H1 (cell line): ENCODE measurements around the gene OR14A2. TPM values are rescaled to one million over a fixed set of nuclear protein-coding genes. Genes with fewer than 3 reads are reported as not detected.

Experiments
- CTCF ChIA-PET: fragments of 300-600 bp; sonication (Branson Sonifier 250); formaldehyde crosslinking; loops from one replicate; lab custom pipeline; 2021; ENCODE audit not compliant: partially characterized antibody; lab: Charles Lee
- POLR2A ChIA-PET: fragments of 300-600 bp; sonication (Branson Sonifier 250); formaldehyde crosslinking; loops from one replicate; lab custom pipeline; 2021; ENCODE audit warnings: inconsistent platforms; ENCODE audit not compliant: partially characterized antibody; lab: Charles Lee
- DNase-seq, 2 experiments: peaks; one replicate each; pipeline versions ENCODE4 v3.0.0 to v3.0.0-alpha.2; 2010 to 2022; ENCODE audit warnings: low spot score in 2 of 2, low read depth in 1 of 2, mixed read lengths in 1 of 2
- FAIRE-seq: peaks from 2 replicates; lab custom pipeline; 2011; peaks lifted over from hg19 to GRCh38; lab: Jason Lieb, UNC
- H2AFZ ChIP-seq: 2 replicates; pipeline ENCODE4 v1.8.1; 2012; ENCODE audit warnings: low read length, inconsistent platforms
- H2AK5ac ChIP-seq: 2 replicates; pipeline ENCODE4 v1.6.1; 2013; ENCODE audit warnings: low read depth, low read length
- H2BK120ac ChIP-seq: replicated peaks from 2 replicates; pipeline ENCODE3; 2013; ENCODE audit warnings: low read depth, low read length, inconsistent platforms
- H2BK12ac ChIP-seq: 2 replicates; pipeline ENCODE4 v1.6.1; 2013; ENCODE audit warnings: low read depth, low read length
- H2BK15ac ChIP-seq: 2 replicates; pipeline ENCODE4 v1.6.1; 2013; ENCODE audit warnings: low read length
- H2BK20ac ChIP-seq: 2 replicates; pipeline ENCODE4 v1.6.1; 2013; ENCODE audit warnings: low read length
- H2BK5ac ChIP-seq: 2 replicates; pipeline ENCODE4 v1.6.1; 2013; ENCODE audit warnings: low read depth, low read length
- H3K14ac ChIP-seq: 2 replicates; pipeline ENCODE4 v1.6.1; 2013; ENCODE audit warnings: inconsistent platforms; ENCODE audit not compliant: insufficient read length
- H3K18ac ChIP-seq: 2 replicates; pipeline ENCODE4 v1.6.1; 2013; ENCODE audit warnings: low read length; ENCODE audit errors: extremely low read depth
- H3K23ac ChIP-seq: 2 replicates; pipeline ENCODE4 v1.6.1; 2013; ENCODE audit warnings: inconsistent platforms; ENCODE audit not compliant: insufficient read length
- H3K23me2 ChIP-seq: 2 replicates; pipeline ENCODE4 v1.6.1; 2013; ENCODE audit warnings: low read depth, low read length
- H3K27ac ChIP-seq: 2 replicates; pipeline ENCODE4 v1.6.1; 2011; ENCODE audit warnings: low read depth, low read length, inconsistent platforms
- H3K27me3 ChIP-seq, 4 experiments: replicated peaks in 1 of 4; 1 replicate in 1 of 4; 2 replicates in 3 of 4; pipeline versions ENCODE4 v1.6.1 to v1.8.1; 2011 to 2013; ENCODE audit warnings: low read length in 3 of 4, mild to moderate bottlenecking in 3 of 4, inconsistent platforms in 2 of 4, mixed read lengths in 2 of 4, moderate library complexity in 1 of 4; ENCODE audit not compliant: control insufficient read depth in 3 of 4, insufficient read depth in 3 of 4; ENCODE audit errors: extremely low read depth in 1 of 4
- H3K36me3 ChIP-seq, 4 experiments: 2 replicates each; pipeline versions ENCODE4 v1.6.1 to v1.8.1; 2011 to 2013; ENCODE audit warnings: mild to moderate bottlenecking in 4 of 4, low read length in 3 of 4, moderate library complexity in 2 of 4, control low read depth in 1 of 4, inconsistent platforms in 1 of 4; ENCODE audit not compliant: insufficient read depth in 4 of 4, control insufficient read depth in 2 of 4
- H3K4ac ChIP-seq: replicated peaks from 2 replicates; pipeline ENCODE3; 2013; ENCODE audit warnings: low read length, low read depth, mixed read lengths, inconsistent platforms; ENCODE audit not compliant: insufficient read length
- H3K4me1 ChIP-seq, 4 experiments: replicated peaks in 1 of 4; 1 replicate in 1 of 4; 2 replicates in 3 of 4; pipeline versions ENCODE4 v1.6.1 to v1.8.1; 2011 to 2013; ENCODE audit warnings: low read length in 3 of 4, inconsistent platforms in 2 of 4, mixed read lengths in 1 of 4; ENCODE audit not compliant: insufficient read depth in 4 of 4, control insufficient read depth in 3 of 4
- H3K4me2 ChIP-seq, 2 experiments: 2 replicates each; pipeline versions ENCODE4 v1.6.1 to v1.8.1; 2011 to 2013; ENCODE audit warnings: low read depth in 2 of 2, low read length in 2 of 2, control low read depth in 1 of 2, inconsistent platforms in 1 of 2, mild to moderate bottlenecking in 1 of 2; ENCODE audit not compliant: insufficient read depth in 1 of 2
- H3K4me3 ChIP-seq, 4 experiments: fragments of 200-600, 300-600 bp in 1 of 4; sonication (generic), shearing (Covaris generic), sonication (Bioruptor Twin) in 1 of 4; 2 replicates each; pipeline versions ENCODE4 v1.5.1 to v1.8.1; 2011 to 2016; ENCODE audit warnings: low read length in 4 of 4, low read depth in 3 of 4, control low read depth in 2 of 4, inconsistent platforms in 2 of 4, mild to moderate bottlenecking in 2 of 4, mixed read lengths in 1 of 4, moderate library complexity in 1 of 4; ENCODE audit not compliant: insufficient read depth in 2 of 4; ENCODE audit errors: extremely low read depth in 1 of 4
- H3K56ac ChIP-seq: replicated peaks from 2 replicates; pipeline ENCODE3; 2013; ENCODE audit warnings: low read depth, mild to moderate bottlenecking, mixed read lengths, low read length, inconsistent platforms; ENCODE audit not compliant: insufficient read length
- H3K79me1 ChIP-seq: 2 replicates; pipeline ENCODE4 v1.6.1; 2013; ENCODE audit warnings: low read depth, low read length, control low read depth
- H3K79me2 ChIP-seq, 2 experiments: 2 replicates each; pipeline versions ENCODE4 v1.6.1 to v1.8.1; 2012 to 2013; ENCODE audit warnings: low read length in 2 of 2, mild to moderate bottlenecking in 2 of 2, inconsistent platforms in 1 of 2; ENCODE audit not compliant: insufficient read depth in 2 of 2, control insufficient read depth in 1 of 2
- H3K9ac ChIP-seq, 4 experiments: replicated peaks in 1 of 4; 1 replicate in 1 of 4; 2 replicates in 3 of 4; pipeline versions ENCODE4 v1.6.1 to v1.8.1; 2011 to 2013; ENCODE audit warnings: low read depth in 3 of 4, low read length in 3 of 4, control low read depth in 2 of 4, mild to moderate bottlenecking in 2 of 4, moderate library complexity in 2 of 4, inconsistent platforms in 1 of 4; ENCODE audit errors: extremely low read depth in 1 of 4
- H3K9me3 ChIP-seq, 2 experiments: 2 replicates each; pipeline versions ENCODE4 v1.6.1 to v1.8.1; 2012 to 2013; ENCODE audit warnings: mild to moderate bottlenecking in 2 of 2, moderate library complexity in 2 of 2, control low read depth in 1 of 2, inconsistent platforms in 1 of 2, low read depth in 1 of 2, low read length in 1 of 2, mixed read lengths in 1 of 2; ENCODE audit not compliant: insufficient read depth in 2 of 2
- H4K20me1 ChIP-seq, 2 experiments: replicated peaks in 1 of 2; 2 replicates each; pipeline versions ENCODE3 to v1.8.1; 2011 to 2013; ENCODE audit warnings: inconsistent platforms in 2 of 2, low read length in 2 of 2, mild to moderate bottlenecking in 1 of 2; ENCODE audit not compliant: insufficient read depth in 2 of 2, control insufficient read depth in 1 of 2
- H4K5ac ChIP-seq: 2 replicates; pipeline ENCODE4 v1.6.1; 2013; ENCODE audit warnings: low read length, low read depth, mixed read lengths, inconsistent platforms; ENCODE audit not compliant: insufficient read length
- H4K8ac ChIP-seq: 2 replicates; pipeline ENCODE4 v1.8.0; 2013; ENCODE audit warnings: mild to moderate bottlenecking, moderate library complexity, low read length, inconsistent platforms; ENCODE audit not compliant: insufficient read depth; ENCODE audit errors: extremely low read depth
- H4K91ac ChIP-seq: replicated peaks from 2 replicates; pipeline ENCODE3; 2013; ENCODE audit warnings: low read length, mixed read lengths, inconsistent platforms; ENCODE audit not compliant: insufficient read length
- CBX5 ChIP-seq: fragments of 300-800, 300-1000 bp; sonication (generic); IDR thresholded peaks from 2 replicates; pipeline ENCODE4 v1.7.1; 2016; ENCODE audit warnings: antibody characterized with exemption, low read length, low read depth
- CEBPB ChIP-seq: IDR thresholded peaks from 2 replicates; pipeline ENCODE4 v1.6.1; 2012; ENCODE audit warnings: low read depth, low read length
- EP300 ChIP-seq, 2 experiments: IDR thresholded peaks; 1 replicate in 1 of 2; 2 replicates in 1 of 2; pipeline ENCODE4 v1.6.1; 2011 to 2012; ENCODE audit warnings: low read depth in 2 of 2, low read length in 2 of 2, mild to moderate bottlenecking in 2 of 2, borderline replicate concordance in 1 of 2, inconsistent platforms in 1 of 2, moderate library complexity in 1 of 2
- WGBS, 2 experiments: shearing (Covaris generic) in 1 of 2; methylation state at CpG; one replicate each; pipeline versions ENCODE4 v1.1.6 to v1.1.7; 2013 to 2015; ENCODE audit warnings: low lambda C conversion rate in 2 of 2, mixed read lengths in 2 of 2, inconsistent platforms in 1 of 2, low coverage in 1 of 2, missing lambda C conversion rate in 1 of 2; ENCODE audit not compliant: insufficient replicate concordance in 2 of 2, insufficient coverage in 1 of 2, insufficient read length in 1 of 2; ENCODE audit errors: extremely low coverage in 1 of 2, missing lambda C conversion rate in 1 of 2; 5-methylcytosine and 5-hydroxymethylcytosine counted together
- polyA plus RNA-seq, 7 experiments: library from polyadenylated mRNA; depleted of rRNA in 3 of 7; stranded (reverse) in 5 of 7; unstranded in 2 of 7; fragments of >200 nt in 5 of 7; fragments of 200-250 nt in 2 of 7; gene quantifications; 1 replicate in 5 of 7; 2 replicates in 1 of 7; 4 replicates in 1 of 7; pipeline versions ENCODE4 v1.2.1 to v1.2.3, GENCODE V29; 2011 to 2013; ENCODE audit warnings: missing spikeins in 2 of 7, mixed read lengths in 2 of 7
- total RNA-seq: library from RNA; stranded (reverse); fragmentation: NEBNext Ultra II Directional; extraction: Animal tissue kit (Norgen Biotek cat#: 25700); gene quantifications from 2 replicates; pipeline ENCODE4 v1.2.1, GENCODE V29; 2021

OR14A2 gene
- total and polyA plus RNA-seq, 2 of the 8 experiments (the other 6 are each of a cell fraction or from before 2014, with no cell fraction given) = not detected

DNA sequence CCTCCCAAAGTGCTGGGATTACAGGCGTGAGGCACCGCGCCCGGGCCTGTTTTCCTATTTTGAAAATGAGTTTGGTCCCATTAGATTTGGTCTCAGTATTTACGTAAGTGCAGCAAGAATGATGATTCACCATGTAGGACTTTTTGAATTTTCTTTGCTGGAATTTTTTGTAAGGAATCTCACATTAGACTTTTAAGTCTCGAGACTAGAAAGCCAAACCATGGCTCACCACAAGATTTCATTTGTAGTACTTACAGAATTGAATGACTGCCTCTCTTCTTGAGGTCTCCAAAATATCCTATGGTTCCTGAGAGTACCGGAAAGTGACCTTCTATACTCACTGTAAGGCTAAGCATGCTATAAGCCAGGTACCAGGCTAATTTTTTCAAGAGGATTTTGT lies 325 bp downstream of the OR14A2 start:
- WGBS, 2 experiments = 92% methylated on average over 7 of the region's 7 CpGs; no CpG with 5 or more reads in 1 of the 2 experiments
- no peak overlapping the region for H2BK12ac ChIP-seq
- no peak overlapping the region for H2AK5ac ChIP-seq
- FAIRE-seq (no peak), DNase-seq (no peak)
- H3K36me3 ChIP-seq = no peaks in the 10 kb centered on the region
- no peak overlapping the region for H2BK20ac ChIP-seq
- H3K18ac ChIP-seq = no peak overlapping the region
- H3K27me3 ChIP-seq = no peaks in the 10 kb centered on the region
- no peak overlapping the region for H4K91ac ChIP-seq
- H3K9me3 ChIP-seq = peaks cover 53 to 62% of the 10 kb centered on the region in 2 experiments
- H3K23me2 ChIP-seq = no peaks in the 10 kb centered on the region
- H2AFZ ChIP-seq = no peak overlapping the region
- H3K79me1 ChIP-seq = no peaks in the 10 kb centered on the region
- no peak overlapping the region for H4K5ac ChIP-seq
- no peaks in the 10 kb centered on the region for H4K20me1 ChIP-seq
- H3K14ac ChIP-seq = no peak overlapping the region
- TF ChIP-seq CEBPB (no peak), CBX5 (no peak), EP300 (IDR thresholded peaks at IDR 0.05; ENCODE audit: borderline replicate concordance in 1 of 2, low read depth in 2 of 2, low read length in 2 of 2) (no peak)
- no peaks in the 10 kb centered on the region for H3K4me1 ChIP-seq
- no peak overlapping the region for H2BK5ac ChIP-seq
- H3K23ac ChIP-seq = no peak overlapping the region
- no peak overlapping the region for H3K9ac ChIP-seq
- no peak overlapping the region for H3K27ac ChIP-seq
- no peaks in the 10 kb centered on the region for H3K79me2 ChIP-seq
- POLR2A ChIA-PET = no interaction called here
- H3K4me2 ChIP-seq = no peak overlapping the region
- H2BK15ac ChIP-seq = no peak overlapping the region
- H3K4ac ChIP-seq = no peak overlapping the region
- no peak overlapping the region for H2BK120ac ChIP-seq
- no peak overlapping the region for H3K56ac ChIP-seq
- H4K8ac ChIP-seq = no peak overlapping the region
- H3K4me3 ChIP-seq = no peak overlapping the region
- CTCF ChIA-PET = no interaction called here
